AG04449 (cell line): Measurements from ENCODE around the gene EDEM1.
A peak's percentile ranks its signal among the peaks of the same experiment; 100 is the strongest.

Experiments
- CTCF ChIA-PET: fragments of 350-600 bp; formaldehyde crosslinking; extraction: SDS; loops from one replicate; lab custom pipeline; 2021; ENCODE audit warnings: antibody characterized with exemption; lab: Yijun Ruan, JAX
- POLR2A ChIA-PET: fragments of 400-600, 350-600 bp; formaldehyde crosslinking; extraction: SDS; loops from one replicate; lab custom pipeline; 2020; ENCODE audit warnings: antibody characterized with exemption, inconsistent platforms; lab: Yijun Ruan, JAX
- DNase-seq: peaks from one replicate; pipeline ENCODE4 v3.0.0-alpha.2; 2010; ENCODE audit warnings: low read depth, low spot score
- H3K4me3 ChIP-seq: 2 replicates; pipeline ENCODE4 v1.5.1; 2011; ENCODE audit warnings: low read depth, mild to moderate bottlenecking, control low read depth, low read length
- CTCF ChIP-seq: IDR thresholded peaks from one replicate; pipeline ENCODE4 v1.5.1; 2011; ENCODE audit warnings: mild to moderate bottlenecking, moderate library complexity, low read length, control low read depth, inconsistent platforms; ENCODE audit not compliant: insufficient read depth; ENCODE audit errors: missing control alignments

The EDEM1 gene

GRCh38 chr3:5194801-5195509 lies 7.4 kb downstream of the EDEM1 start:
- H3K4me3 ChIP-seq: no peak overlapping the region
- ChIA-PET CTCF (interaction anchor here (1.3 to 2.3 kb wide), 2 partner anchors 71 to 73 kb away, joined by 3 to 7 read pairs; no protein-coding TSS in a partner anchor), POLR2A (interaction anchor here (1.1 kb wide), 1 partner anchor 72 kb away, joined by 3 read pairs; no protein-coding TSS in a partner anchor)
- no peak for TF ChIP-seq CTCF
- DNase-seq: peak; percentile 75

DNA sequence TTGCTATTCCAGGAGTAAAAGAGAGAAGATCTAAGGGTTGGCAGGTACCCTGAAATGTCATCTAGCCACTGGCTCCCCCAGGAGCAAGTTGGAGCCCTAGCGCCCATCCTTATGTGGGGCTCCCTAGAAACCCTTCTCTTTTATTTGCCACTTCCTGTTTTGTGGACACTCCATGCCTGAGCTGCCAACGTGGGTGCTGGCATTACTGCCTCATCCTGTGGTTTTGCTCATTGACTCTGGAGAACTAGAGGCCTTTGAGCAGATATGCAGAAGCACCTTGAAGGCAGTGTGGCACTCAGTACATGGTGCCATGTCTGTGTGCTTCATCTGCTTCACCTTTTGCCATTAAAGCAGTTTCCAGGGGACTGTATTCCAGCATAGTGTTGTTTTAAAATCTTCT lies 8.1 kb downstream of the EDEM1 start:
- no peak for DNase-seq
- H3K4me3 ChIP-seq: no peak overlapping the region
- CTCF ChIA-PET: interaction anchor here (1.3 to 2.3 kb wide), 2 partner anchors 72 to 74 kb away, joined by 3 to 7 read pairs; no protein-coding TSS in a partner anchor
- POLR2A ChIA-PET: interaction anchor here (1.5 kb wide), 1 partner anchor 217 kb away, joined by 4 read pairs; the partner anchor contains the start of gene BHLHE40
- TF ChIP-seq CTCF: no peak

GRCh38 chr3:5197022-5197421 lies 9.5 kb downstream of the EDEM1 start:
- peak; percentile 53 for DNase-seq
- ChIA-PET CTCF (interaction anchor here (0.8 to 1.7 kb wide), 4 partner anchors 61 to 544 kb away, joined by 3 to 6 read pairs (median 4); partner anchors contain the start of gene ARL8B), POLR2A (interaction anchor here (0.7 to 1.5 kb wide), 2 partner anchors 140 to 218 kb away, joined by 3 to 4 read pairs; partner anchors contain the start of gene BHLHE40)
- no peak for TF ChIP-seq CTCF
- no peak overlapping the region for H3K4me3 ChIP-seq

DNA sequence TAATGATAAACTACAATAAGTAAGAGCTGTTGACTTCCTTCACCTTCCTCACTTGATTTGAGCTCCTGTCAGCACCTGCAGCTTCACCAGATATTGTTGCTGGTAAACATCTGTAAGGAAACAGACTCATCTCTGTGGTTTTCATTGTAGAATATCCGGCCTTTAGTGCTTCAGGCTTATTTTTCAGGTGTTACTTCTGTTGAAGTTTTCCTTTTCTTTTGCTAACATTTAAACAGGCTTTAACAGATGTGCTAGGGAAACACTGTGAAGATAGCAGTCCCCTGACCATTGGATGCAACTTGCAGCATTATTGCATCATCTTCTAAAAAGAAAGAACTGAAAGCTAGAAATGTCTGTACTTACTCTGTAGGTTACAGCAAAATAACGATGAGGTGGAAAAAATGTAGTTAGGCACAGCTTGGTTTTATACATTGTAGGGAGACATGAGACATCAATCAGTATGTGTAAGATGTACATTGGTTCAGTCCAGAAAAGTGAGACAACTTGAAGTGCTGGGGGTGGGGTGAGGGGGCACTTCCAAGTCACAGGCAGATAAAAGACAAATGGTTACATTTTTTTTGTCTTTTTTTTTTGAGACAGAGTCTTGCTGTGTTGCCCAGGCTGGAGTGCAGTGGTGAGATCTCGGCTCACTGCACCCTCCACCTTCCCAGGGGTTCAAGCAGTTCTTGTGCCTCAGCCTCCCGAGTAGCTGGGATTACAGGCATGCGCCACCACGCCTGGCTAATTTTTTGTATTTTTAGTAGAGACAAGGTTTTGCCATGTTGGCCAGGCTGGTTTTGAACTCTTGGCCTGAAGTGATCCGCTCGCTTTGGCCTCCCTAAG lies 10.2 kb downstream of the EDEM1 start:
- TF ChIP-seq CTCF: no peak
- H3K4me3 ChIP-seq: no peak overlapping the region
- DNase-seq: peak; percentile 38
- POLR2A ChIA-PET: interaction anchor here (0.7 kb wide), 1 partner anchor 140 kb away, joined by 3 read pairs; no protein-coding TSS in a partner anchor
- CTCF ChIA-PET: interaction anchor here (0.8 to 1.7 kb wide), 5 partner anchors 61 to 544 kb away, joined by 3 to 6 read pairs (median 3); partner anchors contain the start of gene ARL8B

DNA sequence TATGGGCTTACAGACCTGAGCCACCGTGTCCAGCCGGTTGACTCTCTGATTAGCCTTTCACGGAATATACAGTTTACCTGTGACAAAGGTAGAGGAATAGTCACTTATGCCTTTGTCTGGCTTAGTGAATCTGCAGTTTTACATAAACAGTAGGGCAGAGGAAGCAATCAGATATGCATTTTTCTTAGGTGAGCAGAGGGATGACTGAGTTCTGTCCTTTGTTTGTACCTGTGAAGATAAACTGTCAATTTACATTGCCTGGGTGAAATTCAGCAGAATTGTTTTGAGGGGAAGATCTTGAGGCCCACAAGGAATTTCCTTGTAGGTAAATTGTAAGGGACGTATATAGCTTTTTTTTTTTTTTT lies 10.8 kb downstream of the EDEM1 start:
- POLR2A ChIA-PET: no interaction called here
- DNase-seq: no peak
- CTCF ChIA-PET: interaction anchor here (1.3 kb wide), 1 partner anchor 72 kb away, joined by 3 read pairs; no protein-coding TSS in a partner anchor

More for the DNA sequence above, 10.8 kb downstream of the EDEM1 start:
- H3K4me3 ChIP-seq: no peak overlapping the region
- TF ChIP-seq CTCF: no peak
